ENCODE data around the gene SLC17A3.

The SLC17A3 gene, protein sequence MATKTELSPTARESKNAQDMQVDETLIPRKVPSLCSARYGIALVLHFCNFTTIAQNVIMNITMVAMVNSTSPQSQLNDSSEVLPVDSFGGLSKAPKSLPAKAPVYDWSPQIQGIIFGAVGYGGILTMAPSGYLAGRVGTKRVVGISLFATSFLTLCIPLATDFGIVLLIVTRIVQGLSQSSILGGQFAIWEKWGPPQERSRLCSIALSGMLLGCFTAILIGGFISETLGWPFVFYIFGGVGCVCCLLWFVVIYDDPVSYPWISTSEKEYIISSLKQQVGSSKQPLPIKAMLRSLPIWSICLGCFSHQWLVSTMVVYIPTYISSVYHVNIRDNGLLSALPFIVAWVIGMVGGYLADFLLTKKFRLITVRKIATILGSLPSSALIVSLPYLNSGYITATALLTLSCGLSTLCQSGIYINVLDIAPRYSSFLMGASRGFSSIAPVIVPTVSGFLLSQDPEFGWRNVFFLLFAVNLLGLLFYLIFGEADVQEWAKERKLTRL

DNA sequence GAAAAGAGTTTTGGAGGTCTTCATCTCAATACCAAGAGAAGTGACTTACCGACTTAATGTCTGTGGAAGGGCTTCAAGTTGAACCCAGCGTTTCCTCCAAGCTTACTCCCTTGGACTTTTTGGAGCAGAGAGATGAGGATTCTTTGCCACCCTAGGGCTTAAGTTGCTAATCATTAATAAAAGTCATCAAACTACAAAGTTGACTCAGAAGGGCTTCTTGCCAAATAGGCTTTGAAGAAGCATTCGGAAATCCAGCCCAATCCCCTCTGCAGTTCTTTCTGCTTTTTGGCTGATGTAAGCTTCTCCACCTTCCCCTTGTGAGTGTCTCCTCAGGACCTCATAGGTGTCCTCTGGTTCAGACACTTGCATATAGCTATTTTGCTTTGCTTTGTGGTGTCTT, at the start of gene SLC17A3:
Gene SLC17A3 (minus strand): TSS at position 126 of the 400 bp plus-strand sequence. CDS start 5,856 bp downstream, outside the sequence.
- H3K36me3 ChIP-seq (ENCODE audit: control insufficient read depth in 5 of 5, insufficient read depth in 5 of 5, low read length in 5 of 5) = no peaks in the 10 kb centered on the region
- H3K4me3 ChIP-seq (ENCODE audit: low read depth in 1 of 5, low read length in 5 of 5) = no peak within 1 kb of the TSS
- H3K4me1 ChIP-seq (ENCODE audit: control insufficient read depth in 5 of 5, insufficient read depth in 5 of 5, low read length in 5 of 5) = no peaks in the 10 kb centered on the region
- H3K27ac ChIP-seq (ENCODE audit: low read depth, low read length) = no peak within 1 kb of the TSS
- H3K27me3 ChIP-seq (ENCODE audit: control insufficient read depth in 5 of 5, insufficient read depth in 4 of 5, low read length in 5 of 5) = no peaks in the 10 kb centered on the region
- no peak within 1 kb of the TSS for H3K9ac ChIP-seq (ENCODE audit: low read length in 5 of 5)
- H3K9me3 ChIP-seq (ENCODE audit: control insufficient read depth in 5 of 5, low read length in 5 of 5) = no peaks in the 10 kb centered on the region

DNA sequence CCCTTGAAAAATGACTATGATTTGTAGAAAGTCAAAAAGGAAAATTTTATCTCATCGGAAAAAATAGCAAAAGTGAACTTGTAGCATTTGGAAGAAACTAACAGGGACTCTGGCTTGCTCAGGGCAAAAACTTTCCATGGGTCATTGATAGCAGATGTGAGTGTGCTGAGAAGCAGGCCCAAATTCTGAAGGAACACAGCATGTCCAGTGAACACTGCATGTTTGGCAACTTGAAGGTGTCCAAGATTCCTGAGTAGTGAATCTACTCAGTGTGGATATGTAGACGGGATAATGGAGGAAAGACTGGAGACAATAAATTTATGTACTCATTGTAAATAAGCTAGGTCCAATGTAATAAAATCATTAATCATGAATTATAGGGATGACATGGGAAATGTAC, 48.3 kb upstream of the SLC17A3 start:
- Histone ChIP-seq H3K9me3 (ENCODE audit: control insufficient read depth in 5 of 5, low read length in 5 of 5) (no peaks in the 10 kb centered on the region), H3K27me3 (ENCODE audit: control insufficient read depth in 5 of 5, insufficient read depth in 4 of 5, low read length in 5 of 5) (no peaks in the 10 kb centered on the region), H3K4me1 (ENCODE audit: control insufficient read depth in 5 of 5, insufficient read depth in 5 of 5, low read length in 5 of 5) (no peaks in the 10 kb centered on the region), H3K27ac (ENCODE audit: low read depth, low read length) (no peak overlapping the region), H3K9ac (ENCODE audit: low read length in 5 of 5) (no peak overlapping the region), H3K4me3 (ENCODE audit: low read depth in 1 of 5, low read length in 5 of 5) (no peak overlapping the region), H3K36me3 (ENCODE audit: control insufficient read depth in 5 of 5, insufficient read depth in 5 of 5, low read length in 5 of 5) (no peaks in the 10 kb centered on the region)

DNA sequence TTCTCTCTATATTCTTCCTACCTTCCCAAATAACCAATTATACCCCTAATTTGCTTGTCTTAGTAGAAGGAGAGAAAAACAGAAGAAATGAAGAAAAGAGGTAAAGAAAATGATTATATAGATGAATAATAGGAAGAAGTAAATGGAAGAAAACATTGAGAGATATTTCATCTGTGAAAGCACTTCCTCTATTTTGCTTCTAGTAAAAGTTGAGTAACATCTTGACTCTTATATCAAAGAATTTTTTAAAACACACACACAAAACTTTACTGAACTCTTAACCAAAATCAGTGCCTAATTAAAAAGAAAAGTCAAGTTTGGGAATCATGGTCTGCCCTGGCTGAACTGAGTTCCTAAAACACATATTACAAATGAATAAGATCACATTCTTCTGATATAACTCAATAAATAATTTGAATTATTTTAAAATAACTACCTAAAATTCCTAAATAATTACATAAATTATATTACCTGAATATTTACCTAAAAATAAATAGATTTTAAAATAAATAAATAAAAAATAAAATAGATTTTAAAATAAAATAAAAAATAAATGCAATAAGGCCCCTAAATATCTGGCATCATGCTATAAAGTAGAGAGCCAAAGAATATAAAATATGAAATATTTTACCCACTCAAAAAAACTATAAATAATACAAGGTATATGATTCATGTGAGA, 47.6 kb upstream of the SLC17A3 start:
- H3K9me3 ChIP-seq (ENCODE audit: control insufficient read depth in 5 of 5, low read length in 5 of 5) = no peaks in the 10 kb centered on the region
- no peaks in the 10 kb centered on the region for H3K36me3 ChIP-seq (ENCODE audit: control insufficient read depth in 5 of 5, insufficient read depth in 5 of 5, low read length in 5 of 5)
- H3K4me1 ChIP-seq (ENCODE audit: control insufficient read depth in 5 of 5, insufficient read depth in 5 of 5, low read length in 5 of 5) = no peaks in the 10 kb centered on the region
- H3K9ac ChIP-seq (ENCODE audit: low read length in 5 of 5) = no peak overlapping the region
- H3K27me3 ChIP-seq (ENCODE audit: control insufficient read depth in 5 of 5, insufficient read depth in 4 of 5, low read length in 5 of 5) = no peaks in the 10 kb centered on the region
- H3K4me3 ChIP-seq (ENCODE audit: low read depth in 1 of 5, low read length in 5 of 5) = no peak overlapping the region
- H3K27ac ChIP-seq (ENCODE audit: low read depth, low read length) = no peak overlapping the region

DNA sequence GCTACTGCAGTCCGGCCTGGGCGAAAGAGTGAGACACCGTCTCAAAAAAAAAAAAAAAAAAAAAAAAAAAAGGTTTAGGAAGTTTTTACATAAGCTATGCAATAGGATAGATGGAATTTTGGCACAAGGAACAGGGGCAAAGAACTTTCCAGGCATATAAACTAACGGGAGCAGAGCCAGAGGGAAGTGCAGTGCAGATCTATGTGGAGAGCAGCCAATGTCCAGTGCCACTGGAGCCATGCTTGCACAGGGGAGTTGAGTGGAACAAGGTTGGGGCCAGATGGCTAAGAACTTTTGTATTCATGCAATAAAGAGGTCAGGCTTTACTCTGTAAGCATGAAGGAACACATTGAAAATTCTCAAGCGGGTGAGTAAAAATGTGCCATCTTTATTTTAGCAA, 45.6 kb upstream of the SLC17A3 start:
- no peak overlapping the region for H3K4me3 ChIP-seq (ENCODE audit: low read depth in 1 of 5, low read length in 5 of 5)

DNA sequence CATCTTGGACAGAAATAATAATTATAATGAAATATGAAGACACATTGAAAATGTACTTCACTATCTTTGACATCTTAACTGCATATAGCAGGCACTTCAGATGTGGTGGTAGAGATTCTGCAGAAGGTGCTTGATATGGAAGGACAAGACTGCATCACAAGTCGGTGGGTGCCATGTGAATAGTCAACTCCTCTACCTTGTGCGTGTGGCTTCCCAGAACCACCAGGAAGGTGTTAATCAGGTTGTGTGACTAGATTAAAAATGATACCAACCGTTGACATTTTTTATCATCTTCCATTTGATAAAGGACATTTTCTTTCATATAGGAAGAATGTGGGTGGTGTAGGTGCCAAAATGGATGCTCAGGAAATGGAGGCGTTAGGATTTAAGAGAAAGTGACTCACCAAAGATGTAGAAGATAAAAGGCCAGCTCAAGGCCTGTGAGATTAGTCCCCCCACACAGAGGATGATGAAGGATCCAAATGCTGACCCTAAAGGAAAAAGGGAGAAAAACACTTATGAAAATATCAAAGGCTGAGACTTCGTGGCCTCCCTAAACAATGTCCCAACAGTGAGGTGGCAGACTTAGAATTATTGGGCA, 44.1 kb upstream of the SLC17A3 start:
- Histone ChIP-seq H3K9me3 (ENCODE audit: control insufficient read depth in 5 of 5, low read length in 5 of 5) (no peaks in the 10 kb centered on the region), H3K27me3 (ENCODE audit: control insufficient read depth in 5 of 5, insufficient read depth in 4 of 5, low read length in 5 of 5) (peaks cover 0 to 4% (median 0%) of the 10 kb centered on the region in 5 donors), H3K27ac (ENCODE audit: low read depth, low read length) (no peak overlapping the region), H3K9ac (ENCODE audit: low read length in 5 of 5) (no peak overlapping the region), H3K4me1 (ENCODE audit: control insufficient read depth in 5 of 5, insufficient read depth in 5 of 5, low read length in 5 of 5) (no peaks in the 10 kb centered on the region), H3K4me3 (ENCODE audit: low read depth in 1 of 5, low read length in 5 of 5) (no peak overlapping the region), H3K36me3 (ENCODE audit: control insufficient read depth in 5 of 5, insufficient read depth in 5 of 5, low read length in 5 of 5) (no peaks in the 10 kb centered on the region)

More for the DNA sequence above, 45.6 kb upstream of the SLC17A3 start:
- H3K4me1 ChIP-seq (ENCODE audit: control insufficient read depth in 5 of 5, insufficient read depth in 5 of 5, low read length in 5 of 5) = no peaks in the 10 kb centered on the region
- H3K9ac ChIP-seq (ENCODE audit: low read length in 5 of 5) = no peak overlapping the region
- no peak overlapping the region for H3K27ac ChIP-seq (ENCODE audit: low read depth, low read length)
- H3K36me3 ChIP-seq (ENCODE audit: control insufficient read depth in 5 of 5, insufficient read depth in 5 of 5, low read length in 5 of 5) = no peaks in the 10 kb centered on the region
- no peaks in the 10 kb centered on the region for H3K9me3 ChIP-seq (ENCODE audit: control insufficient read depth in 5 of 5, low read length in 5 of 5)
- peaks cover 0 to 4% (median 0%) of the 10 kb centered on the region in 5 donors for H3K27me3 ChIP-seq (ENCODE audit: control insufficient read depth in 5 of 5, insufficient read depth in 4 of 5, low read length in 5 of 5)

DNA sequence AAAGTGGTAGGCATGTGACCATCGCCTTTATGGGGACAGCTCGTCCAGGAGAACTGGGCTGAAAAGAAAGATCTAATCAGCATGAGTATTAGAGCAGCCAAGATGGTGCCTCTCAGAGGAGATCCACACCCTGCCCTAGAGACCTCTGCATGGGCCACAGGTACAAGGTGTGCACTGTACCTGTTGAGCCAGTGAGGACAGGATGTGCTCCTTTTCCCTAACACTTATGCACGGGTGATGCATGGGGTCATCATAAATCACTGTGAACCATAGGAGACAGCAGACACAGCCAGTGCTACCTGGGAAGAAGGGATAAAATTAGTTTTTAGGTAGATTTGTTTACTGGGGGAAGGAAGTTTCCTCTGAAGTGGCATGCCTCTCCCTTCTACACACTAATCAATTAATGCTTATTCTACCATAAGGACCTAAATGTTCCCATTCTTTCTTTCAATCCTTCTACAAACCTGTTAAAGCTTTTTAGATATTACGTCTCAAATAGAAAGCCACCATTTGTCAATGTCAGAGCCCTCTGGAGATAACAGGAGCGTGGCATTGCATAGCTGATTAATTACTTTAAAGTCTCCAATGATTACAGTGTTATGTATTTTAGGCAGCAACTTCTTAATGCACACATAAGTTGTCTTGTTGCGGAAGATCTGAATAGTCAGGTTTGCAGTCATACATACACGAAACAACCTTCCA, 42.9 kb upstream of the SLC17A3 start:
- H3K9me3 ChIP-seq (ENCODE audit: control insufficient read depth in 5 of 5, low read length in 5 of 5) = no peaks in the 10 kb centered on the region
- peaks cover 0 to 4% (median 0%) of the 10 kb centered on the region in 5 donors for H3K27me3 ChIP-seq (ENCODE audit: control insufficient read depth in 5 of 5, insufficient read depth in 4 of 5, low read length in 5 of 5)
- no peaks in the 10 kb centered on the region for H3K4me1 ChIP-seq (ENCODE audit: control insufficient read depth in 5 of 5, insufficient read depth in 5 of 5, low read length in 5 of 5)
- no peaks in the 10 kb centered on the region for H3K36me3 ChIP-seq (ENCODE audit: control insufficient read depth in 5 of 5, insufficient read depth in 5 of 5, low read length in 5 of 5)
- H3K27ac ChIP-seq (ENCODE audit: low read depth, low read length) = no peak overlapping the region
- no peak overlapping the region for H3K4me3 ChIP-seq (ENCODE audit: low read depth in 1 of 5, low read length in 5 of 5)
- H3K9ac ChIP-seq (ENCODE audit: low read length in 5 of 5) = no peak overlapping the region

DNA sequence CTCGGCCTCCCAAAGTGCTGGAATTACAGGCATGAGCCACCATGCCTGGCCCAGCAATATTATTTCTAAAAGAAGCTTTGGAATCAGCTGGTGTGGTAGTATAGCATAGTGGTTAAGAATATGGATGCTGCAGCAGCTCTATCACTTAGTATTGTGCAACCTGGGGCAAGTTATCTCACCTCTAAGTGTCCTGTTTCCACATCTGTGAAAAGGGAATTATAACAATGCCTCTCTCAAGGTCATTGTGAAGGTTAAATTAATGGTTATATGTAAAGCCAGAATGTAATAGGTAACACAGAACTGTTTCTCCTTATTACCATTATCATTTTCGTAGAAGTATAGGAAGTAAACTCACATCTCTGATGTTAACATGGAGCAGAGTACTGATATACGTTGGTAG, 42.3 kb upstream of the SLC17A3 start:
- no peak overlapping the region for H3K27ac ChIP-seq (ENCODE audit: low read depth, low read length)
- H3K4me1 ChIP-seq (ENCODE audit: control insufficient read depth in 5 of 5, insufficient read depth in 5 of 5, low read length in 5 of 5) = no peaks in the 10 kb centered on the region
- H3K4me3 ChIP-seq (ENCODE audit: low read depth in 1 of 5, low read length in 5 of 5) = no peak overlapping the region
- H3K27me3 ChIP-seq (ENCODE audit: control insufficient read depth in 5 of 5, insufficient read depth in 4 of 5, low read length in 5 of 5) = peaks cover 0 to 4% (median 0%) of the 10 kb centered on the region in 5 donors
- no peak overlapping the region for H3K9ac ChIP-seq (ENCODE audit: low read length in 5 of 5)
- H3K36me3 ChIP-seq (ENCODE audit: control insufficient read depth in 5 of 5, insufficient read depth in 5 of 5, low read length in 5 of 5) = no peaks in the 10 kb centered on the region
- no peaks in the 10 kb centered on the region for H3K9me3 ChIP-seq (ENCODE audit: control insufficient read depth in 5 of 5, low read length in 5 of 5)

DNA sequence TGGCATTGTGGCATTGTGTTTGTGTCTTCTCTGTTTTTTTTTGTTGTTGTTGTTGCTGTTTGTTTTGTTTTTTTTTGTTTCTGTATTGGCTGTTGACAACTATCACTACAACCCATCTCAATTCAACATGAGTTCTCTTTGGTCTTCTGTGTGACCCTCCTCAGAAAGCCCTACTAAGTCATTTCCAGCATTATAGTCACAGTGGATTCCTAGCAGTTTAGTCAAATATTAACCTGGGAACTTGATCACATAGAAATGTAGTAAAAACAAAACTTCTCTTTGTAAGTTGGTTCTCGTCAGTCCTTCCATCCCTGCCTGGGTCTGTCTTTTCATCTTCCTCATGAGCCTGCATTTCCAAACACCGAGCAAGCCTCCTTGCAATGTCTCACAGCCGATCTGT, 39.7 kb upstream of the SLC17A3 start:
- Histone ChIP-seq H3K4me1 (ENCODE audit: control insufficient read depth in 5 of 5, insufficient read depth in 5 of 5, low read length in 5 of 5) (no peaks in the 10 kb centered on the region), H3K9ac (ENCODE audit: low read length in 5 of 5) (no peak overlapping the region), H3K9me3 (ENCODE audit: control insufficient read depth in 5 of 5, low read length in 5 of 5) (no peaks in the 10 kb centered on the region), H3K27ac (ENCODE audit: low read depth, low read length) (no peak overlapping the region), H3K36me3 (ENCODE audit: control insufficient read depth in 5 of 5, insufficient read depth in 5 of 5, low read length in 5 of 5) (no peaks in the 10 kb centered on the region), H3K4me3 (ENCODE audit: low read depth in 1 of 5, low read length in 5 of 5) (no peak overlapping the region), H3K27me3 (ENCODE audit: control insufficient read depth in 5 of 5, insufficient read depth in 4 of 5, low read length in 5 of 5) (peaks cover 0 to 4% (median 0%) of the 10 kb centered on the region in 5 donors)

DNA sequence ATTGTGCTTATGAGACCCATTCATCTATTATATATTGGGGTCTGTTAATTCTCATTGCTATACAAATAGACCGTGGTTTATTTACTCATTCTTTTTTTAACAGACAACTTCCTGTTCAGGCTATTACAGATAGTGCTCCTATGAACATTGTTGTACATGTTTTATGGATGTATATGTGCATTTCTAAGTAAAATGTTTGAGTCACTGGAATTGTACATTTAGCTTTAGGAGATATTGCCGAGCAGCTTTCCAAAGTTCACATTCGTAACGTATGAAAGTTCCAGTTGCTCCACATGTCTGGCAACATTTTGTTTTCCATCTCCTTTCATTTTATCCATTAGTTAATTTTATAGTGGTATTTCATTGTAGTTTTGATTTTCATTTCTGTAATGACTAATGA, 37.3 kb upstream of the SLC17A3 start:
- H3K4me3 ChIP-seq (ENCODE audit: low read depth in 1 of 5, low read length in 5 of 5) = no peak overlapping the region
- no peak overlapping the region for H3K27ac ChIP-seq (ENCODE audit: low read depth, low read length)
- H3K27me3 ChIP-seq (ENCODE audit: control insufficient read depth in 5 of 5, insufficient read depth in 4 of 5, low read length in 5 of 5) = peaks cover 0 to 4% (median 0%) of the 10 kb centered on the region in 5 donors
- no peak overlapping the region for H3K9ac ChIP-seq (ENCODE audit: low read length in 5 of 5)
- H3K36me3 ChIP-seq (ENCODE audit: control insufficient read depth in 5 of 5, insufficient read depth in 5 of 5, low read length in 5 of 5) = no peaks in the 10 kb centered on the region
- no peaks in the 10 kb centered on the region for H3K4me1 ChIP-seq (ENCODE audit: control insufficient read depth in 5 of 5, insufficient read depth in 5 of 5, low read length in 5 of 5)
- no peaks in the 10 kb centered on the region for H3K9me3 ChIP-seq (ENCODE audit: control insufficient read depth in 5 of 5, low read length in 5 of 5)
